PC-9 (cell line): ENCODE measurements around the gene MYCN. TPM values are rescaled to one million over a fixed set of nuclear protein-coding genes. Genes with fewer than 3 reads are reported as not detected.

Source experiments
- BruUV-seq: library from RNA; stranded (reverse); fragments of 400-500 nt; replicated peaks from 2 replicates; lab custom pipeline; 2021; lab: Mats Ljungman, UMichigan
- CTCF ChIA-PET: fragments of 300-600 bp; sonication (Branson Sonifier 250); formaldehyde crosslinking; loops from one replicate; lab custom pipeline; 2022; ENCODE audit warnings: antibody characterized with exemption; lab: Charles Lee
- POLR2A ChIA-PET: fragments of 300-600 bp; sonication (Branson Sonifier 250); formaldehyde crosslinking; loops from one replicate; lab custom pipeline; 2022; ENCODE audit warnings: antibody characterized with exemption; ENCODE audit not compliant: unreplicated experiment; lab: Charles Lee
- DNase-seq, 2 experiments: peaks; one replicate each; pipeline versions ENCODE4 v3.0.0 to v3.0.0-alpha.2; 2015 to 2022; ENCODE audit warnings: mixed read lengths in 1 of 2
- H2AFZ ChIP-seq: fragments of 200-600 bp; sonication (generic); 2 replicates; pipeline ENCODE4 v1.8.1; 2017; ENCODE audit warnings: antibody characterized with exemption
- H3F3A ChIP-seq: fragments of 200-600 bp; sonication (generic); 2 replicates; pipeline ENCODE4 v1.8.1; 2017; ENCODE audit warnings: antibody characterized with exemption, mild to moderate bottlenecking, low read depth; ENCODE audit not compliant: insufficient read depth
- H3K27ac ChIP-seq: fragments of 200-600 bp; sonication (generic); 2 replicates; pipeline ENCODE4 v1.6.1; 2016; ENCODE audit warnings: mixed run types
- H3K27me3 ChIP-seq: fragments of 200-600 bp; sonication (generic); 2 replicates; pipeline ENCODE4 v1.6.1; 2016; ENCODE audit warnings: low read depth, mixed run types; ENCODE audit not compliant: insufficient read depth
- H3K36me3 ChIP-seq: fragments of 200-600 bp; sonication (generic); 2 replicates; pipeline ENCODE4 v1.6.1; 2016; ENCODE audit warnings: low read depth, mixed run types
- H3K4me1 ChIP-seq: fragments of 200-600 bp; sonication (generic); replicated peaks from 2 replicates; pipeline ENCODE4 v1.6.1; 2016; ENCODE audit warnings: mixed run types; ENCODE audit not compliant: insufficient read depth
- H3K4me2 ChIP-seq: fragments of 200-600 bp; sonication (generic); 2 replicates; pipeline ENCODE4 v1.6.1; 2017; ENCODE audit warnings: mixed run types
- H3K4me3 ChIP-seq: fragments of 200-600 bp; sonication (generic); 2 replicates; pipeline ENCODE4 v1.6.1; 2016; ENCODE audit warnings: mixed run types
- H3K79me2 ChIP-seq: fragments of 200-600 bp; sonication (generic); 2 replicates; pipeline ENCODE4 v1.6.1; 2017; ENCODE audit warnings: low read depth, mixed run types
- H3K9me2 ChIP-seq: fragments of 200-600 bp; sonication (generic); 2 replicates; pipeline ENCODE4 v1.8.1; 2017; ENCODE audit warnings: mild to moderate bottlenecking; ENCODE audit not compliant: insufficient read depth
- H3K9me3 ChIP-seq: fragments of 200-600 bp; sonication (generic); 2 replicates; pipeline ENCODE4 v1.8.1; 2016; ENCODE audit warnings: low read depth; ENCODE audit not compliant: insufficient read depth
- H4K20me1 ChIP-seq: fragments of 200-600 bp; sonication (generic); 2 replicates; pipeline ENCODE4 v1.8.1; 2017; ENCODE audit not compliant: insufficient read depth
- CTCF ChIP-seq: fragments of 200-600 bp; sonication (generic); conservative IDR thresholded peaks from 2 replicates; pipeline ENCODE4 v1.6.1; 2017; ENCODE audit warnings: mixed run types, antibody characterized with exemption, mild to moderate bottlenecking, moderate library complexity
- EZH2 ChIP-seq: fragments of 200-600 bp; sonication (generic); IDR thresholded peaks from 2 replicates; pipeline ENCODE4 v1.8.0; 2017; ENCODE audit warnings: antibody characterized with exemption, low read depth
- intact Hi-C: fragments of 100-400 bp; cut with micrococcal nuclease; formaldehyde crosslinking; loops from one replicate; pipeline ENCODE4 v1.10.0; 2022; ENCODE audit not compliant: unreplicated experiment
- total RNA-seq: library from RNA; stranded (reverse); gene quantifications from 2 replicates; pipeline ENCODE4 v1.2.3, GENCODE V29; 2021

Gene MYCN
- total RNA-seq, 1 experiment from 2014 or later, result not detected

DNA sequence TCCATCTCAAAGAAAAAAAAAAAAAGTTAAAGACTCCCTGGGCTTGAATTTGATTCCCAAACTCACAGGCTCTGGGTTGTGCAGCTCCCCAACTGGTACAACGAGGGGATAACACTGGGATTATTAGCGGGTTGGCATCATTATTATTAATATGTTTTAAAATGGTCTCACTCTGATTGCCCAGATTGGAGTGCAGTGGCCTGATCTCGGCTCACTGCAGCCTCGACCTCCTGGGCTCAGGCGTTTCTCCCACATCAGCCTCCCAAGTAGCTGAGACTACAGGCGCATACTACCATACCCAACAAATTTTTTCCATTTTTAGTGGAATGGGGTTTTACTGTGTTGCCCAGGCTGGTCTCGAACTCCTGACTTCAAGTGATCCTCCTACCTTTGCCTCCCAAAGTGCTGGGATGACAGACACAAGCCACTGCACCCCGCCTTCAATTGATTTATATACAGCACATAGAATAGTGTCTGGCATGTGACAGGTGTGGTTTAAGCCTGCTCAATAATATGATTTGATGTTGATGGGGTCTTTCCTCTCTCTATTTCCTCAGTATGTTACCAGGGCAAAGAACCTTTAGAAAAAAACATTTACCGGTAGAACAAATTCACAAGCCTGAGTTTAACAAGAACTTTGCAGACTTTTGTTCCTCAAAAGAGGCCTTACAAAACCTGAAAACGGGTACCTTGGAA, 12.2 kb downstream of the MYCN start:
- no peaks in the 10 kb centered on the region for H3K79me2 ChIP-seq
- H3K36me3 ChIP-seq, result no peaks in the 10 kb centered on the region
- POLR2A ChIA-PET, result no interaction called here
- H3K4me3 ChIP-seq, result no peak overlapping the region
- H2AFZ ChIP-seq, result no peak overlapping the region
- CTCF ChIA-PET, result no interaction called here
- H3K4me2 ChIP-seq, result no peak overlapping the region
- no TSS peak for BruUV-seq
- H3K4me1 ChIP-seq, result no peaks in the 10 kb centered on the region
- no peaks in the 10 kb centered on the region for H3F3A ChIP-seq
- no peaks in the 10 kb centered on the region for H3K9me2 ChIP-seq
- H3K27me3 ChIP-seq, result peaks cover 80% of the 10 kb centered on the region
- intact Hi-C loops, result no loop called here
- no peak for TF ChIP-seq EZH2
- no peak for TF ChIP-seq CTCF
- H4K20me1 ChIP-seq, result no peaks in the 10 kb centered on the region
- H3K9me3 ChIP-seq, result no peaks in the 10 kb centered on the region
- H3K27ac ChIP-seq, result no peak overlapping the region
- no peak for DNase-seq

DNA sequence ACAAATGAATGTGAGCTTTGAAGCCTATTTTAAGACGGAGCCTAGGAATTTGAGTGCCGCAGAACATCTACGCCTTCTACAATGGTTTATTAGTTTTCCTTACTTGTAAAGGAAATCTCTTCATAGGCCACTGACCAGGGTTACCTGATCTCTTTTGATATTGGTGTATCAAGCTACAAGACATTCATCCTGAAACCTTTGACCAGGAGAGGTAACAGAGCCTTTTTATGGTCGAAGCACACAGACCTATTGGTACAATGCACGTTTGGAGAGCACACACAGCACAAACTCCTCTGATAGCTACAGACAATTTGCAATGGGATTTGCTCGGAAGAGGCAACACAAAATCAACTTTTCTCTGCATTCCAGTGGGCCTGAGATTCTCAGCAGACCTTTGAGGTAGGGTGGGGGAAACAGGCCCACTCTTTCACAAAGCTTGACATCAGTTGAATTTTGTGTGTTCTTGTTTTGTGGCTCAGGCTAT, 12.8 kb downstream of the MYCN start:
- Histone ChIP-seq H3K36me3 (no peaks in the 10 kb centered on the region), H3K9me3 (no peaks in the 10 kb centered on the region), H2AFZ (no peak overlapping the region), H3K4me1 (no peaks in the 10 kb centered on the region), H3K27ac (no peak overlapping the region), H3K4me2 (no peak overlapping the region), H4K20me1 (no peaks in the 10 kb centered on the region), H3K27me3 (peaks cover 80% of the 10 kb centered on the region), H3F3A (no peaks in the 10 kb centered on the region), H3K9me2 (no peaks in the 10 kb centered on the region), H3K4me3 (no peak overlapping the region), H3K79me2 (no peaks in the 10 kb centered on the region)
- no TSS peak for BruUV-seq
- TF ChIP-seq EZH2, result no peak
- TF ChIP-seq CTCF, result no peak
- POLR2A ChIA-PET, result no interaction called here
- DNase-seq, result no peak
- intact Hi-C loops, result no loop called here
- CTCF ChIA-PET, result no interaction called here

GRCh38 chr2:15953891-15954680, 13.7 kb downstream of the MYCN start:
- no peaks in the 10 kb centered on the region for H3K9me2 ChIP-seq
- ChIA-PET CTCF (no interaction called here), POLR2A (no interaction called here)
- H3K36me3 ChIP-seq, result no peaks in the 10 kb centered on the region
- BruUV-seq, result no TSS peak
- H3F3A ChIP-seq, result no peaks in the 10 kb centered on the region
- no peaks in the 10 kb centered on the region for H3K4me1 ChIP-seq
- DNase-seq, result no peak
- no peaks in the 10 kb centered on the region for H3K79me2 ChIP-seq
- no peaks in the 10 kb centered on the region for H3K9me3 ChIP-seq
- no peaks in the 10 kb centered on the region for H4K20me1 ChIP-seq
- no peak overlapping the region for H3K27ac ChIP-seq
- no peak overlapping the region for H3K4me3 ChIP-seq
- intact Hi-C loops, result no loop called here
- no peak for TF ChIP-seq EZH2
- TF ChIP-seq CTCF, result no peak
- H3K27me3 ChIP-seq, result peaks cover 78% of the 10 kb centered on the region
- no peak overlapping the region for H2AFZ ChIP-seq
- no peak overlapping the region for H3K4me2 ChIP-seq
